Measurements from ENCODE around the gene TMEM240. TPM values are rescaled to one million over a fixed set of nuclear protein-coding genes. Genes with fewer than 3 reads are reported as not detected.
"Not testable (repeated sequence)": the region's sequence is repeated elsewhere in the genome, so short reads cannot be mapped to it uniquely, and the experiment has no call there.

Gene TMEM240
- polyA plus RNA-seq, 3 donors, result 5.0 to 9.6 (median 8.6) TPM

DNA sequence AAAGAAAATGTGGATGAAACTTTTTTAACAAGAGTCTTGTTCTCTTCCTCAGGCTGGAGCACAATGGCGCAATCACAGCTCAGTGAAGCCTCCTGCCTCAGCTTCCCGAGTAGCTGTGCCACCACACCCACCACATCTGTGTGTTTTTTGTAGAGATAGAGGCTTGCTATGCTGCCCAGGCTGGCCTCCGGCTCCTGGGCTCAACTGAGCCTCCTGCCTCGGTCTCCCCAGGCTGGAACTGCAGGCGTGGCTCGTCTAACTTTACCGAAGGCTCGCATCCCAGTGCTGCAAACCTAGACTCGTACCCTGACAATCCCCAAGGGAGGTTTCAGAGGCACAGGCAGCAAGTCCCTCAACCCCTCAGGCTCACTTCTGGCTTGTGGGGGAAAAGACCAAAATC is 19.8 kb upstream of the TMEM240 start:
- DNase-seq, result no peak

DNA sequence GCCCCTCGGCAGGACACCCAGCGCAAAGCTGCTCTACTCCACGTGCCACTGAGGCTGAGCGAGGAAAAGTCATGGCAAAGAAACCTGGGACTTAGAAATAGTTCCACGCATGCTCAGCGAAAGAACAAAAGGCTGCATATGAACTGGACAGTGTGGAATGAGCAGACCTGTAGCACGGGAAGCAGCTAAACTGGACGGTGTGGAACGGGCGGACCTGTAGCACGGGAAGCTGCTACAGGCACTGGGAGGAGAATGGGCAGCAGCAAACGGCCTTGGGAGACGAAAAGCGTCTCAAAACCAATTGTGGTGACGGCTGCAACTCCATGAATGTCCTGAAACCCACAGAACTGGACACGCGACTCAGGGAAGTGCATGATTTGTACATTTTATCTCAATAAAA is 18.6 kb upstream of the TMEM240 start:
- DNase-seq, result no peak

DNA sequence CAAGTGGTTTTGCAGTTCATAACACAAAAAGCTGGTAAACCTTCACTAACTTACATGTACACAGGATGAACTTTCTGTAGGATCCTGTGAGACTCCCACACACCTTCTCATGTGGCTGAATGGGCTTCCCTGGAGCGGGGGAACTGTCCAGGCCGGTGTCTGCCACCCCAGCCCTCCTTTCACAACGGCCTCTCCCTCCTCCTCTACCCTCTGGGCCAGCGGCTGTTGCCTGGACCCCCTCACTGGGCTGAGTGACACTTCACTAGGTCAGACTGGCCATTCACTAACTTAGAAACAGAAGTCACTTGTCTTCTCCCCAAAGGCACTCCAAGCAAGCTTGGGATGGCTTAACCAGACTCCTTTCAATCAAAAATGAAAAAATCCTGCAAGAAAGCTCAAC is 18.2 kb upstream of the TMEM240 start:
- DNase-seq, result no peak

DNA sequence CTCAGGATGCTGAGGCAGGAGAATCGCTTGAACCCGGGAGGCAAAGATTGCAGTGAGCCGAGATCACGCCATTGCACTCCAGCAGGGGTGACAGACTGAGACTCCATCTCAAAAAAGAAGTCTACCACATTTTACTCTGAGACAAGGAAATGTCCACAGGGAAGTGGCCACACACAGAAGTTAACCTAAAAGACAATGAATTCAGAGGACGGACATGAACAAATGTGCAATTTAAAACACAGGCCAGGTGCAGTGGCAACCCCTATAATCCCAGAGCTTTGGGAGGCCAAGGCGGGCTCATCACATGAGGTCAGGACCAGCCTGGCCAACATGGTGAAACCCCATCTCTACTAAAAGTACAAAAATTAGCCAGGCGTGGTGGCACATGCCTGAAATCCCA is 17.3 kb upstream of the TMEM240 start:
- not testable (repeated sequence) for DNase-seq

DNA sequence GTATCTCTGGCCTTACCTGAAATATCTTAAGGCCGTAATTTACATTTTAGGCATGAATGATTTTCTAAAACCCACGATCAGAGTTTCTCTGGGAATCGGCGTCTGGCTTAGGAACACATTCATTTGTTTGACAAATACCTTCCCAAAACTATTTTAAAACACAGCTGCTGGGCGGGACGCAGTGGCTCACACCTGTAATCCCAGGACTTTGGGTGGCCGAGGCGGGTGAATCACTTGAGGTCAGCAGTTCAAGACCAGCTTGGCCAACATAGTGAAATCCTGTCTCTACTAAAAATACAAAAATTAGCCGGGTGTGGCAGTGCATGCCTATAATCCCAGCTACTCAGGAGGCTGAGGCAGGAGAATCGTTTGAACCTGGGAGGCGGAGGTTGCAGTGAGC is 16.5 kb upstream of the TMEM240 start:
- DNase-seq, result not testable (repeated sequence)

DNA sequence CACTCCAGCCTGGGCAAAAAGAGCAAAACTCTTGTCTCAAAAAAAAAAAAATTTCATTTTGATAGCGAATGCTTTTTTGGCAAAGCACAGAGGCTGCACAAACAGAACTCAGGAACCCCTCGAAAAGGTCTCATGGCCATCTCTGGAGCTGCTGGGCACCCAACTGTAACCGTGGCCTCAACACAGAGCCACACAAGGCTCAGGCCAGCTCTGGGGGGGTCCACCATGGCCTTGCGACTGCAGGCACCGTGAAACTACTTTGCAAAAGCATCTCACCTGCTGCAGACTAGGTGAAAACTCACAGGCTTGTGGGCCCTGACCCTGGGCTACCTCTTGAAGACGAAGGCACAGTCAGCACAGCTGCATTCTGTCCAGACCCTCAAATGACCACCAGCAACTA is 16.1 kb upstream of the TMEM240 start:
- no peak for DNase-seq

DNA sequence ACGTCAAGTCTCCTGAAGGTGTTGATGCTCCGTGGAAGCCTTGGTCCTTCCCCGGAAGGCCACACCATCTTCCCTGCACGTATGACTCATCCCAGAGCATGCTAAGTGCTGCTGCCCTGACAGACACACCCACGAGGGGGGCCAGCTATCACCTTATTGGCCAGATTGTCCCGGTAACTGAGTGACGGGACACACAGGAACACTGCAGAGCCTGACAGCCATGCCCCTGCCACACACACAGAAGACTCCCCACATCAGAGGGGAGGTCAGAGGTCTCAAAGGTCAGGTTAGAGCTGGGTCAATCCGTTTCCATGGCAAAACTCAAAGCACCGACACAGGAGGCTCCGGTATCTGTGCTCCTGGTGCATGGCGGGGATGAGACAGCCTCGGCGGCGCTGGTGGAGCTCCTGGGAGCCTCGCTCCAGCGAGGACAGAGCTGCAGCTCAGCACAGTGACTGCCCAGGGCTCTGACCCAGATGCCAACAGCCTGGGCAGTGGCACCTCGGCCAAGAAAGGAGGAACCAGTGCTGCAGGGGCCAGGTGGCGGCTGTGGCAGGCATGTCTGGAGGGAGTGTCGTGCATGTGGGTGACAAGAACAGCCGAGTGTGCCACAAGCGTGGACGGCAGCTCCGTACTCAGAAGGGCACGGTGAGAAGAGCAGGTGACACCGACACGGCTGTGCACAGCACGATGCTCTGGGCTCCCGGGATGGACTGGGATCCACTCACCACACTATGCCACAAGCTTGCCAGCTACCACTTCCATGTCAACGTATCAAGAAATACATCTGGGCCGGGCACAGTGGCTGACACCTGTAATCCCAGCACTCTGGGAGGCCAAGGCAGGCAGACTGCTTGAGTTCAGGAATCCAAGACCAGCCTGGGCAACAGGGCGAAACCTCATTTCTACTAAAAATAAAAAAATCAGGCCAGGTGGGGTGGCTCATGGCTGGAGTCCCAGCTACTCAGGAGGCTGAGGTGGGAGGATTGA is 14.8 kb upstream of the TMEM240 start:
- DNase-seq, result no peak

DNA sequence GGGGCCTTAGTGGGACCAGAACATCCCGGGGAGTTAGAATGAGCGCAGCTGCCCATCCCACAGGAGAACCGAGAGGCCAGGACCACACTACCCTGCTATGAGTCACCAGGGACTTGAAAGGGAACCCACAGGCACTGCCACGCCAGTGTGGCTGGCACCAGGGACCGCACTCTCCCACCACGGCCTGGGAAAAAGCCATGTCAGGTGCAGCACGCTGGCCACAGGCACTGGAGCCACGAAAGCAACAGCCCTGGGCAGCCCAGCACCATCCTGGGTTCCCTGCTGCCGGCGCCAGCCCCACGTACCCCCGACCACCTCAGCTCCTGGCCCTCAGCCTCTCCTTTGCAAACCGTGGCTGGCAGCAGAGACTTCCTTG is 14.1 kb upstream of the TMEM240 start:
- DNase-seq, result no peak

DNA sequence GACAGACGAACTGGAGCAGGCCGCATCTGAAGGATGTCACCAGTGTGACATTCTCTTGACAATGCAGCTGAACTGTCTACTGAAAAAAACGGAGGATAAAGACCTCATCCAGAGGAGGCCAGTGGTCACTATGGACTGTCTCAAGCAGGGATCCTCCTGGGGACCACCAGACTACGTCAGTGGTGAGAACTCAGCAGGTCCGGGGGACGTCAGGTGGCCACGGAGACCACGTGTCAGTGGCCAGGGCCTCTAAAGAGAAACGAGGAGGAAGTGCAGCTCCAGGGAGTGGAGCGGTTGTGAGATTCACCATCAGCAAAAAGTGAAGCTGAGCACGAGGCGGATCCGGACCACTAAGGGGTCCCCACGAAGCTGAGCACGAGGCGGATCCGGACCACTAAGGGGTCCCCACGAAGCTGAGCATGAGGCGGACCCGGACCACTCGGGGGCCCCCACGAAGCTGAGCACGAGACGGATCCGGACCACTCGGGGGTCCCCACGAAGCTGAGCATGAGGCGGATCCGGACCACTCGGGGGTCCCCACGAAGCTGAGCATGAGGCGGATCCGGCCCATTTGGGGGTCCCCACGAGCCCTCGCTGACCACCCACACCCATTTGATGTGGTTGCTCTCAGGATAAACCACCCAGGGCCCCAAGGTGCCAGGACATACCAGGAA is 13.5 kb upstream of the TMEM240 start:
- no peak for DNase-seq

DNA sequence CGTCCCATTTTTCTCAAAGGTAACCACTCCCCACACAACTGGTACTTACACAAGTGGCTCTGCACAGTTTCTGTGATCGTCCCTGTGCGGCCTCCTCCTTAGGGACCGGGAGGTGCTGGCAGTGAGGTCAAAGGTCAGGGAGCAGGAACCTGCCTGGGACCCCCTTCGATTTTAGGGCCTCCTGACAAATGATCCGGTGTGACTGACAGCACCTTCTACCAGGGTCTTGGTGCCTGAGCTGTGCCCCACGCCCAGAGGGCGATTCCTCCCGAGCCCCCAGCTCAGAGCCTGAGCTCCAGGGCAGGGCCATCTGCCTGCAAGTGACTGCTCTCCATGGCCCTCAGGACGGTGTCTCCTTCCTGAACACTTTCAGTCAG is 11.8 kb upstream of the TMEM240 start:
- no peak for DNase-seq

DNA sequence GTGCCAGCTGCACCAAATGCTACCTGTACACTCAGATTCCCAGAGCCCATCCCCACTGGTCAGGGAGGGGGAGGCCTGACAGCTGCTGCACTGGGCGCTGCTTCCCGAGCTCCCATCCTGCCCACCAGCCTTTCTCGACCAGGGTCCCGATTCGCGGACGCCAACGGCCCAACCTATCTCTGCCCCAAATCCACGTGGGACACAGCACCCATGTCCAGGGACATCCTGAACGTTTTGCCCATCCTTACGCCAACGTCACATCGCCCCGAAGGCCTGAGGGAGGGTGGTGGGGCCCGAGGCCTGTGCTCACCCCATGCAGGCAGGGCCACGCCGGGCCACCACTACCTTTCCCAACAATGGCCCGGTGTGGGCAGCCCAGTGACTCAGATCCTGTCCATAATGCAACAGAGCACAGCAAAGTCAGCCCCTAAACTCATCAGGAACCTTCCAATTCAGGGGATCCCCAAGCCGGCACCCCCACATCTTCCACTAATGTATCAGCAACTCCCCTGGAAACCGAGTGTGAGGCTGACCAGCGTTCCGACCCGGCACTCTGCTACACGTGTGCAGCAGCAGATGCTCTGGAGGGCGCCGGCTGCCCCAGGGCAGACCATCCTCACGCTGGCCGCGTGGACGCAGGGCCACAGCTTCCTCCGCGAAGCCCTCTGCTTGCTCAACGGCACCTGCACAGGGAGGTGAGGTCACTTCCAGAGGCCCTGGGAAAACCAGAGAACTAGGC is 11.3 kb upstream of the TMEM240 start:
- no peak for DNase-seq

DNA sequence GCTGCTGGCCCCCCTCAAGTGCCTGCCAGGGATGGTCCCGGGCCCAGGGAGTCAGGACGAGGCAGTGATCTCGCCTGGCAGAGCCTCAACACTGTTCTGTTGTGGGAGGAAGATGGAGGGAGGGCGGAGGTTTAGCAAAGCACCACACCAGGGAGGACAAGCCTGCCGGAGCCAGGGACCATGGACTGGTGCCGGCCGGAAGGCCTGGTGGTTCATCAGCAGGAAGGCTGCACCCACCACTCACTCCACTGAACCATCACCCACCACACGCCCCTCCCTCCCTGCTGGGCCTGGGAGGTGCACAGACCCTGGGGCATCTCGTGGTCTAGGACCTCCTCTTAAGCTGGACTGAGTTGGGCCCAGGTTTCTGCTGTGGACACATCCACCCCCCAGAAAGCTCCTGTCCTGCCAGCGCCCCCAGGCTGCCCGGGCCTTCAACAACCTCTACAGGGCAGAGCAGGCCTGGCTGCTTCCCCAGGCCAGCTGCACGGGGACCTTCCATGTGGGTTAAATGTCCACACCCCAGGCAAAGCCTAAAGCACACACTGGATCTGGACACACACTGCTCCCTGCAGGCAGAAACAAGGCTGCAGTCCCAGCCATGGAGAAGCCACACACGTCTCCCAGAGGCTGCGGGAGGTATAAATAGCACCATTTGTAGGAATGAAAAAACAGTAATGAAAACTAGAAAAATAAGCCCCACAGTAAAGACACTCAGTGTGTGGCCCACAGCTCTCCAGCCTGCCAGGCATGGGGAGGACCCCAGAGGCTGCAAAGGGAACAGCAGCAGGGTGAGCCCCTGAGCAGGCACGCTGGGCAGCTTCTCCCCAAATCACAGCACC is 10.4 kb upstream of the TMEM240 start:
- DNase-seq, result no peak

DNA sequence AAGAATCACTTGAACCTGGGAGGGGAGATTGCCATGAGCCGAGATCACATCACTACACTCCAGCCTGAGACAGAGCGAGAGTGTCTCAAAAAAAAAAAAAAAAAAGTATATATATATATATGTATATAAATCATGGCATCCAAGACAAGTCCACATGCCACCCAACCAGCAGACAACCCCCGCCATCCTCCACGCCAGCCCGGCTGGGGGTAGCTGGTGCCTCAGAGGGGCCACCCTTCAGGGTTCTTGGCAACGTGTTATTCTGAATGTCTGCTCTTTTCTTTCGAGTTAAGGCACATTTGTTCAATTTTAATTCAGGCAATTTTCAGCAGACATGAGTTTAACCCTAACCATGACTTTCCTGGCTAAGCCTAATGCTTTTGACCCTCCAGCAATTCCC is 9.7 kb upstream of the TMEM240 start:
- no peak for DNase-seq

DNA sequence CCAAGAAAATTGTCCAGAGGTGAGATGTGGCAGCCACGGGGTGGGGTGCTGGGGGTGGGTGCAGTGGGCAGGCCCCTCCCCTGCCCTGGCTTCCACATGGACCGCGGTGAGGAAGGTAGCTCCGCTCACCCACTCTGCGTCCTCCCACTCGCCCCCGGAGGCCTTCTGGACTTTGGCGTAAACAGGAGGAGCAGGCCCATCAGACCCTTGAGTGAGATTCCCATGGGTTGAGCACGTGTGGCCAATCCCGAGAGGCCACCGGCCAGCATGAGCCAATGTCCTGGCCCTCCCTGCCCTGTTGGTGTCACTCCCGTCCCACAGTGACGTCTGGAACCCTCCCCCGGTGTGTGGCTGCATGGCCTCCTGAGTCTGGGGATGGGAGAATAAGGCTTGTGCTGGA is 8.2 kb upstream of the TMEM240 start:
- no peak for DNase-seq

DNA sequence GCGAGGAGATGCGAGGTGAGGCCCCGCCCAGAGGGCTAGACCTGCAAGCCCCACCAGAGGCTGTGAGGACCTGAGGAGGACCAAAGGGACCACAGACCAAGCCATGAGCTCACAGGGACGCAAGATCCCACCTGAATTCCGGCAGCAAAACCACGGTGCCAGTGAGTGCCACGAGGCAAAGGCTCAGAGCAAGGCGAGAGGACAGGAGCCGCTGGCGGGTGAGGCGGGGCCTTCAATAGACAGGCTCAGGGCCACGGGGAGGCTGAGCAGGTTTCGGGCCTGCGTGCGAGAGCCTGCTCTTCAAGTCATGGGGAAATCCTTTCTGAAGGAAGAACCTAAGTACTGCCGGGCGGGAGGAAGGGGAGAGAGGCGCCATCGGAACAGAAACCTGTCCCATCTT is 7.1 kb upstream of the TMEM240 start:
- no peak for DNase-seq

DNA sequence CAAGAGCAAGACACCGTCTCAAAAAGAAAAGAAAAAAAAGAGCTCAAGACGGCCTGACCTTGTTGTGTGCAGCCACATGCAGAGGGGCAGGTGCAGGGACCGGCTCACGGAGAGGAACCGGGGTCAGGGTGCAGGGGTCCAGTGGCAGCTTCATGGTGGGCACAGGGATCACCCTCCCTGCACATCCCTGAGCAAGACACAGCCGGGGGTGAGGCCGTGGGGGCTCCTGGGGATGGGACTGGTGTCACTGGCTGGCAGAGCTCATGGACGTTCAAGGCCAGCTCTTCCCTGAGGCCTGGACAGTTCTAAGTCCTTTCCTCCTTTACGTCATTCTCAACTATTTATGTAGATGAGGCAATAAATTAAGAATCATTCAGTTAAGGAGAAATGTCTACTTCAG is 6.6 kb upstream of the TMEM240 start:
- DNase-seq, result no peak

DNA sequence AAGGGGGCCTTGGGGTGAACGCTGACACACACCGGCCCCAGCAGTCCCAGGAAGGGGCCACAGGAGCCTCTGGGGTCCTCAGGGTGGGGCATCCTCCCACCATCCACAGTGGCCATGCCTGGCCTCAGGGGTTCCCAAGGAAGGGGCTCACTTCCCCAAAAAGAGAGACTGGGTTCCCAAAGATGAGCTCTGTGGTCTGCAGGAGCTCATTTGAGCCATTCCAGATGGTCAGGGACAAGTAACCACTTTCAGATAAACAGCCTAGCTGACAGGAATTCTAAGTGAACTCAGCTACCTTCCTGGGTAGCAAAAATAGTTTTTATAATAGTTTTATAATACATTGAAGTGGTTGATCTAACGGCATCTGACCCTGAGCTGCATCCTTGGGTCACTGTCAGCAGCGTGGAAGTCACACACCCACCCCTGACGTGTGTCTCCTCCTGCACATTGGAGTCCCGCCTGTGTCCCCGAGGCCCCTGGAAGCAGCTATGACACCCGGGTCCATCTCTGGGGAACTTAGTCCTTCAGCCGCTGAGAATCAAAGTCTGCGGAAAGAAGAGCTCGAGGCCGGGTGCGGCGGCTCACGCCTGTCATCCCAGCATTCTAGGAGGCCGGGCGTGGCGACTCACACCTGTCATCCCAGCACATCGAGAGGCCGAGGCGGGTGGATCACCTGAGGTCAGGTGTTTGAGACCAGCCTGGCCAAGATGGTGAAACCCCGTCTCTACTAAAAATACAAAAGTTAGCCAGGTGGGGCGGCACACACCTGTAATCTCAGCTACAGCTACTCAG is 5.7 kb upstream of the TMEM240 start:
- DNase-seq, result no peak

DNA sequence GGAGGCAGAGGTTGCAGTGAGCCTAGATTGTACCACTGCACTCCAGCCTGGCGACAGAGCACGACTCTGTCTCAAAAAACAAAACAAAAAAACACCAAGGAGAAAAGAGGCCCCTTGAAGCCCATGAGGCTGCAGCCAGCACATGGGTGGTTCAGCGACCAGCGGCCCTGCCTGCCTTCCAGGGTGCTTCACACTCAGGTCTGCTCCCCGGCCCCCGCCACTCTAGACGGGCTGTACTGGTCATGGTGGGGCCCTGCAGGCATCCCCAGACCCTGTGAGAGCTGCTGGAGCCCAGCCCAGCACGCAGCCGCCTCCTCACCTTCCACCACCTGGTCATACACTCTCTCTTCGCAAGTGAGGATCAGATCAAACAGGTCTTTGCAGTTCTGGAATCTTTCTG is 4.1 kb upstream of the TMEM240 start:
- DNase-seq, result no peak

DNA sequence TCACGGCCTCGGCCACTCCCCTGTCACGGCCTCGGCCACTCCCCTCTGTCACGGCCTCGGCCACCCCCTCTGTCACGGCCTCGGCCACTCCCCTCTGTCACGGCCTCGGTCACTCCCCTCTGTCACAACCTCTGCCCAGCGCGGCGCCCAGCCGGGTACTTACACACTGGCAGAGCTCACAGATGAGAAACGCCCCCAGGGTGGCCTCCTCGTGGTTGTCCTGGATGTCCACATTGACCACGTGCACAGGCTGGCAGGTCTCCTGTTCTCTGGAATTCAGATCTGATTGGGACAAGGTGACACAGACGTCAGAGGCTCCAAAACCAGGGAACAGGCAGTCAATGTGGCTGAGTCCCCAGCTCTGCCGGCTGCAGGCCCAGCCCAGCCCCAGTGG is 3.3 kb upstream of the TMEM240 start:
- DNase-seq, result no peak

DNA sequence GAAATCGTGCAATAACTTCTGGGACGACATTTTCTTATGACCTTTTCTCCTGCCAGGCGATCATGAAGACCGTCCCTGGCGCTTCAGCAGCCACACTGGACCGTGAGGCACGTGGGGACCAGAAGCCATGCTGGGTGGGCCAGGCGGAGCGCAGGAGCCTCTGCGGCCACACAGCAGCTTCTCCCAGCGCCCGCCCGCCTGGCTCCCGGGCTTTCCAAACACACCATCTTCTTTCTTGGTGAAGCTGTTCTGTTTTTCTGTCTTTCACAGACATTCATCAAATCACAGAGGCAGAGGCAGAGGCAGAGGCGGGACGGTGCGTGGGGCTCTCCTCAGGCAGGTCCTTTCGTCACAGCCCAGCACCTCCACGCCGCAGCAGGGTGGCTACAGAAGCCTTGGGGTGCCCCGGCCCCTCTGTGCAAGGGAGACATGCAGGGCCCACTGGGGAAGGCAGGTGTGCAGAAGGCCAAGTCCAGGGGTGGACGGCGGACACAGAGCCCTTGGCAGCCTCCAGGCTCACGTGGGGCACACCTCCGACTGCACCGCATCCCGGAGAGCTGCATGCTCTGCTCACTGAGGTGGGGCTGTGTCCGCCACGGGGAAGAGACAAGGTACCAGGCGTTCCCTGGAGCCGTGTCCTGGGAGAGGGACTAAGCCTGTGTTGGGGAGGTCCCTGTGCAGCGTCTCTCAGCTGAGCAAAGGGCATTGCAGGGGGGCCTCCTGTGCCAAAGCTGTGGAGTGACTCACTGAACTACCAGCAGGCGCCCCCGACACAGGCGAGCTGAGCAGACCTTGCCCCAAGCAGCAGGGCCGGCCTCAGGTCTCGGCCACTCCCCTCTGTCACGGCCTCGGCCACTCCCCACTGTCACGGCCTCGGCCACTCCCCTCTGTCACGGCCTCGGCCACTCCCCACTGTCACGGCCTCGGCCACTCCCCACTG is 2.6 kb upstream of the TMEM240 start:
- DNase-seq, result no peak
